ENCODE measurements around the gene STK11IP.
"Not testable (repeated sequence)": the region's sequence is repeated elsewhere in the genome, so short reads cannot be mapped to it uniquely, and the experiment has no call there.

The STK11IP gene

GRCh38 chr2:219634951-219635751 lies 37.5 kb downstream of the STK11IP start:
- no peak for DNase-seq (ENCODE audit: low read depth in 3 of 3)

- DNase-seq (ENCODE audit: low read depth in 3 of 3): no peak
These were observed 38.7 kb downstream of the STK11IP start for GRCh38 chr2:219636144-219636915.

GRCh38 chr2:219636941-219637841 lies 39.5 kb downstream of the STK11IP start:
- no peak for DNase-seq (ENCODE audit: low read depth in 3 of 3)

- DNase-seq (ENCODE audit: low read depth in 3 of 3): no peak
These were observed 40.2 kb downstream of the STK11IP start for GRCh38 chr2:219637842-219638185.

- no peak for DNase-seq (ENCODE audit: low read depth in 3 of 3)
These were observed 40.7 kb downstream of the STK11IP start for GRCh38 chr2:219638217-219638947.

GRCh38 chr2:219638948-219639755 lies 41.5 kb downstream of the STK11IP start:
- DNase-seq (ENCODE audit: low read depth in 3 of 3): no peak

- DNase-seq (ENCODE audit: low read depth in 3 of 3): no peak
These were observed 43.9 kb downstream of the STK11IP start for GRCh38 chr2:219641390-219642068.

- DNase-seq (ENCODE audit: low read depth in 3 of 3): no peak
These were observed 44.4 kb downstream of the STK11IP start for GRCh38 chr2:219642069-219642454.

- DNase-seq (ENCODE audit: low read depth in 3 of 3): peak; percentile 80 to 88 (median 83)
These were observed 44.9 kb downstream of the STK11IP start for GRCh38 chr2:219642465-219643083.

- no peak for DNase-seq (ENCODE audit: low read depth in 3 of 3)
These were observed 45.4 kb downstream of the STK11IP start for GRCh38 chr2:219643084-219643473.

GRCh38 chr2:219643788-219644398 lies 46.2 kb downstream of the STK11IP start:
- DNase-seq (ENCODE audit: low read depth in 3 of 3): no peak

GRCh38 chr2:219644801-219645480 lies 47.3 kb downstream of the STK11IP start:
- DNase-seq (ENCODE audit: low read depth in 3 of 3): no peak

- DNase-seq (ENCODE audit: low read depth in 3 of 3): no peak
These were observed 48.2 kb downstream of the STK11IP start for GRCh38 chr2:219645631-219646527.

- DNase-seq (ENCODE audit: low read depth in 3 of 3): no peak
These were observed 50.5 kb downstream of the STK11IP start for GRCh38 chr2:219648176-219648575.

- no peak for DNase-seq (ENCODE audit: low read depth in 3 of 3)
These were observed 51.3 kb downstream of the STK11IP start for GRCh38 chr2:219648963-219649362.

GRCh38 chr2:219650426-219651248 lies 53.0 kb downstream of the STK11IP start:
- DNase-seq (ENCODE audit: low read depth in 3 of 3): no peak

- not testable (repeated sequence) for DNase-seq (ENCODE audit: low read depth in 3 of 3)
These were observed 54.0 kb downstream of the STK11IP start for GRCh38 chr2:219651656-219652055.
